CD1c-positive myeloid dendritic cell (primary cell): Measurements from ENCODE around the gene COL4A6.
"Not testable (repeated sequence)": the region's sequence is repeated elsewhere in the genome, so short reads cannot be mapped to it uniquely, and the experiment has no call there.

Experiments
- DNase-seq: peaks from one replicate; pipeline ENCODE4 v3.0.0-alpha.2; 2016; ENCODE audit errors: extremely low spot score

Gene COL4A6

GRCh38 chrX:108438110-108438623 lies at the start of gene COL4A6:
COL4A6 (minus strand) TSS chrX:108438422; CDS start chrX:108438196, 226 bp downstream.
- no peak for DNase-seq

GRCh38 chrX:108485960-108486359 lies 47.7 kb upstream of the COL4A6 start:
- DNase-seq: no peak

- DNase-seq: no peak
Observed at GRCh38 chrX:108484251-108484650, 46.0 kb upstream of the COL4A6 start.

DNA sequence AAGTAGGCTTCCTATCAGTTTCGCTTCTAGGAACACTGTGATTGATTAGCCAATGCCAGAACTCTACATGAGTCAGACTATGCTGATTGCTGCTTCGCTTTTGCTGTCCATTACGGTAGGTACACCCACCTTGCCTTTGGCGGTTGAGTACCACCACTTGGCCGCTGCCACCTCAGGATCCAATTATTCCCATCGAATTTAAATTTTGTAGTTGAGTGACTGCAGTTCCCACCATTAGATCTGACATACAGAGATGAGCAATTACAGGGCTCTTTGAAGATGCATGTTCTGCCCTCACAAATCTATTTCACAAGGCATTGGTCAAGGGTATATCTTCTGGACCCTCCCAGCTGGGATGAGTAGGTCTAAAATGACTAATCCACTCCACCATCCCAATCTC lies 43.3 kb upstream of the COL4A6 start:
- not testable (repeated sequence) for DNase-seq

DNA sequence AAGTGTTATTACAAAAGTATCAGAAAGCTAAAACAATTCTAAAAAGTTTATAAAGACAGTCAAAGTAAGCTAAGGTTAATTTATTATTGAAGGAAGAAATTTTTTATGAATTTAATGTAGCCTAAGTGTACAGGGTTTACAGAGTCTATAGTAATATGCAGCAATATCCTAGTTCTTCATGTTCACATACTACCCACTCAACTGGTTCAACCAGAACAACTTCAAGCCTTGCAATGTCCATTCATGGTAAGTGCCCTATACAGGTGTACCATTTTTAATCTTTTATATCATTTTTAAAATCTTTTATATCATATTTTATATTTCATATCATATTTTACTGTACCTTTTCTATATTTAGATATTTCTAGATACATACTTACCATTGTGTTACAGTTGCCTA lies 35.8 kb upstream of the COL4A6 start:
- DNase-seq: no peak

- no peak for DNase-seq
Observed at GRCh38 chrX:108468486-108468885, 30.3 kb upstream of the COL4A6 start.

DNA sequence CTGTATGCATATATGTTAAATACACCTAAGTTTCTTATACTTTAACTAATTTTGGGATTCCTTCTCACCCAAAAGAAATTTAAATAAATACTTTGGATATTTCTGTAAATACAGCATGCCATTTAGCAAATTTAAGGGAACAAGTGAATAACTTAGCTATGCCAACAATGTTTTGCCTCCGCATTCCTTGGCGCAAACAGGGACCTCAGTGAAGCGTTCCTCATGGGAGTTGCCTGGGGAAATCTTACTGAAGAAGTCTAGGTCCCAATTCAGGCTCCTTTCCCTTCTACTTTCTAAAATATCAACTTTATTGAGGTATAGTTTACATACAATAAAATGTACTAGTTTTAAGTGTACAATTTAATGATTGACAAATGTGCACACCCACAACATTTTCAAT lies 26.4 kb upstream of the COL4A6 start:
- DNase-seq: no peak

DNA sequence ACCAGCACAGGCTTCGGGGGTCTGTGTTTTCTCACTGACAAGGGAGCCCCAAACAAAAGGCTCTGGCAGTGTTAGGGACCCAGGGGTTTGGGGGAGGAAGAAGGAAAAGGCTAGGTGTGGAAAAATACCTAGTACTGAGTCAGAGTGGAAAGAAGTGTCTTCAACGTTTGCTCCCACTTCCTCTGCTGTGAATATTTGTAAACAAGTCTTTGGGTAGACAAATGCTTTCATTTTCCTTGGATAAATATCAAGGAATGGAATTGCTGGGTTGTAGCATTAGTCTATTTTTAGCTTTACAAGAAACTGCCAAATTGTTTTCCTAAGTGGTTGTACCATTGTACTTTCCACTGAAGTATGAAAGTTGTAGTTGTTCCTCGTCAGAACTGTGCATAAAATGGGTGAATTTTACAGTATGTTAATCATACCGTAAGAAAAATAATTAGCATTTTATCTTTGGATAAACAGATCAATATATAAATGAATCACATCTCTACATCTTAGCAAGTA lies 18.8 kb upstream of the COL4A6 start:
- no peak for DNase-seq

DNA sequence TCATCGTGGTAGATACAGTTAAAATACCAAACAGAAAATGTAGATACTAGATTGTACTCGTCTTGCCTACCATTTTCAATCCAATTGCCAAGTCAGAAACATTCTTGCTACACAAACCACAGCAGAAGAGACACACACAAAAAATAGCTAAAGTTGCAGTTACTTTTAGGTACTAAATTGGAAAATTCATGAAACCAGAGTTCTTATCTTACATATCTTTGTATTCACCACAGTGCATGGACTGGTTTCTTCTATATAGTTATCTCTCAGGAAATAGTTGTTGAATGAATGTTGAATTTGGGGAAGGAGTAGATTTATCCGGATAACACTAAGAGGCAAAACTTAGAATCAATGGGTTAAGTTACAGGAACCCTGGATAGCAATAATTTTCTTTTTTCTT lies 15.6 kb upstream of the COL4A6 start:
- no peak for DNase-seq

DNA sequence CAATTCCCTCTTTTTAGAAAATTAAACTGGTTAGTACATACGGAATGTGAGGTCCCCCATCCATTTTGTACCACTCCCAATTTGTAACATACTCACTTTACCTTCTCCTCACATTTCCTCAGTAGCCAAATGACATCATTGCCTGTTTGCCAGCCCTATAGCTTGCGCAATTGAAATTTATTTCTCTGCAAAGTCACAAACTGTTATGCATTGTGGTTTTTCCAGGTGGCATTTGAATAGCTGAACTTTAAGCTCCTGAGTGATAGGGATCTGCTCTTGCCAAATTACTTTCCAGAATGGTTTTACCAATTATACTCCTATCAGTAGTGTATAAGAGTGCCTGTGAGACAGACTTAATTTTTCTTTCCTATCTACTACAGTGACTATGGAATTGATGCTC lies 9.1 kb upstream of the COL4A6 start:
- DNase-seq: no peak

GRCh38 chrX:108442901-108443464 lies 4.8 kb upstream of the COL4A6 start:
- DNase-seq: no peak

- no peak for DNase-seq
Observed at GRCh38 chrX:108439961-108440696, 1.9 kb upstream of the COL4A6 start.

GRCh38 chrX:108439426-108439942 lies 1.3 kb upstream of the COL4A6 start, which contains the start of gene COL4A5:
COL4A5 (plus strand) TSS chrX:108439838; CDS start chrX:108440126, 288 bp downstream.
- DNase-seq: no peak

DNA sequence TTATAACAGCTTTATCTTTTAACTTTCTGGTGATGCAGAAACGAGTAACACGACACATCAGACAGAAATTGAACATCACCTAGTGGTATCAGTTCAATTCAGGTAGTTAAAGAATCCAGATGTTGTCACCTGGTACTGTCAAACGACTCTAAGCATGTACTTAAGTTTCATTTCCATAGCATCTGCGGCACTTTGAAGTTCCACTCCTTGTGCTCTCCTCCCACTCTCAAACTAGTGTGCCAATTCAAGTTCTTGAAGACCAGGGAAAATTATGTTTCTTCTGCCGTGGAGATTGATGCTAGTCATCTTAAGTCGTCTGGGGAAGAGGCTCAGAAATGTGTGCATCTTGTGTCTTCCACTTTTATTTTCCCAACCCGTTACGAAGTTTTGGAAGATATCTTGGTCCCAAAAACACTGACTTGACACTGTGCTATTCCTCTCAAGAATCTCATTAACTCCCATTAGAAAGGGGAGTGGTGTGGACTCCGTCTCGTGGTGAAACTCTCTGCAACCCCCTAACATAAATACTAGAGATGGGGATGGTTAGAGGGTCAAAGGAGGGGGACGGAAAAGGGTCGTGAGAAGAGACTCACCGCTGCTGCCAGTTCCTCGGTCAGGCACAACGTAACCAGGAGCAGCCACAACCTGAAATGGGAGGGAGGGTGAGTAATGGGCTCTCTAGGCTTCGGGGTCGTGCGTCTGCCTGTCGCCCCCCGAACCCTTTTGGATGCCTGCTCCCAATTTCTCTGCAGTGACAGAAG lies 693 bp downstream of the COL4A6 start:
- no peak for DNase-seq

DNA sequence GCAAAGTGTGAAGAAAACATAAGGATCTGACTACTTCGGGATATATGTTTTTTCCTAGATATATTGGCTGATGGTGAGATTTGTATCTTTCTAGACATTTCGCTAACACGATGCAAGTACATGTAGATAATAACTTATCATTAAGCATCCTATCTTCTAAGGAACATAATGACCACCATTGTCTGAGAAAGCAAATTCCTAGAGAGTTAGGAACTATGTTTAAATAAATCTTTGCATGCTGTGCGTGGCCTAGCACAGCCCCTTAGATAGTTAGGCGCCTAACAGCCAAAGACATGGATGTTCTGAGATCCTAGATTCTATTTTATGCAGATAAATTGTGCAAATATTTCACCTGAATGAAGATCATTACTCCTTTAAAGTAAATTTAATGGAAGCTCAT lies 3.0 kb downstream of the COL4A6 start:
- no peak for DNase-seq

- DNase-seq: no peak
Observed at GRCh38 chrX:108426262-108426661, 12.0 kb downstream of the COL4A6 start.

- no peak for DNase-seq
Observed at GRCh38 chrX:108420481-108420880, 17.7 kb downstream of the COL4A6 start.

GRCh38 chrX:108419401-108419800 lies 18.8 kb downstream of the COL4A6 start:
- DNase-seq: no peak

- no peak for DNase-seq
Observed at GRCh38 chrX:108417257-108417656, 21.0 kb downstream of the COL4A6 start.

- DNase-seq: no peak
Observed at GRCh38 chrX:108415891-108416290, 22.3 kb downstream of the COL4A6 start.

DNA sequence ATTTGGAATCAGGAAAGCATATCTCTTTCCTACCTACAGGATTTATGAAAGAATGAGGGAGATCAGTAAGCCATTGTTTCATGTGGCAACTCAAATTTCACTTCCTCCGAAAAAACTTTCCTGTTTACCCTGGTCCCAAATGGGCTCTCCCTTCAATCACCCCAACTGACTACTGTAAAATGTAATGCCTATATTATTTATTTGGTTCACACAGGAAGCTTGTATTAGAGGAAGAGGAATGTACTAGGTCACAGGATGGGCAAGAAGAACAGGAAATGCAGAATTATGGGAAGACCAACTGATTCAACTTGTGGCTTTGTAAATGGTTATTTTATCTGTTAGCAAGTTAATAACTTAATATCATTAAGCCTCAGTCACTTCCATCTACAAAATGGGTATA lies 23.1 kb downstream of the COL4A6 start:
- DNase-seq: no peak

DNA sequence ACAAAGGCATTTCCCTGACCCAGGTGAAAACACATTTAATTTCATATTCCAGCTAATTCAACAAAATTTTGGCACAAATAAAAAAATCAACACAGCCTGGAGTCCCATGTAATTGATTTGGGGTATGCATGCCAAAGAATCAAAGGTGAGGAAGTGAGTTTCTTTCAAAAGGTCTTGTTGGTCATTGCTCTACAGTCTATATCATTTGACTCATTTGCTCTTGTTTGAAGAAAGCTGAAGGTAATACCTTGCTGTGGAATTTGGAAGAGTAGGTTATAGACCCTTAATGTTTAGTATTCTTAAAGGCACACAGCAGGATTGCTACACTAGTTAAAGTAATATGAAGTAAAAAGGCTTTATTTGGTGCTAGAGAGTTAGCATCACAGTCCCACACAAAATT lies 25.4 kb downstream of the COL4A6 start:
- DNase-seq: no peak
